Right ventricle myocardium superior (tissue), 1 donor: Measurements from ENCODE around the gene BRD7. TPM values are rescaled to one million over a fixed set of nuclear protein-coding genes. Genes with fewer than 3 reads are reported as not detected.

Source experiments
- ATAC-seq: fragments of 200-7000 bp; cut with Tn5 transposase; one replicate; pipeline ENCODE4 v1.9.1; 2020; ENCODE audit warnings: mild to moderate bottlenecking; ENCODE audit not compliant: poor library complexity
- DNase-seq: peaks from one replicate; pipeline ENCODE4 v3.0.0-alpha.2; 2020
- intact Hi-C: fragments of 100-400 bp; cut with DNase I; formaldehyde crosslinking; loops from one replicate; pipeline ENCODE4 v1.11.2; 2022
- total RNA-seq: library from RNA; stranded (reverse); fragmentation: NEBNext Ultra II Directional; extraction: Animal tissue kit (Norgen Biotek cat#: 25700); gene quantifications from one replicate; pipeline ENCODE4 v1.2.1, GENCODE V29; 2021
- donor health status: DM: no; HTN: yes; CAD: no; lungs with severe emphysema.

BRD7 gene
- total RNA-seq, 1 donor from 2014 or later = 39.1 TPM

DNA sequence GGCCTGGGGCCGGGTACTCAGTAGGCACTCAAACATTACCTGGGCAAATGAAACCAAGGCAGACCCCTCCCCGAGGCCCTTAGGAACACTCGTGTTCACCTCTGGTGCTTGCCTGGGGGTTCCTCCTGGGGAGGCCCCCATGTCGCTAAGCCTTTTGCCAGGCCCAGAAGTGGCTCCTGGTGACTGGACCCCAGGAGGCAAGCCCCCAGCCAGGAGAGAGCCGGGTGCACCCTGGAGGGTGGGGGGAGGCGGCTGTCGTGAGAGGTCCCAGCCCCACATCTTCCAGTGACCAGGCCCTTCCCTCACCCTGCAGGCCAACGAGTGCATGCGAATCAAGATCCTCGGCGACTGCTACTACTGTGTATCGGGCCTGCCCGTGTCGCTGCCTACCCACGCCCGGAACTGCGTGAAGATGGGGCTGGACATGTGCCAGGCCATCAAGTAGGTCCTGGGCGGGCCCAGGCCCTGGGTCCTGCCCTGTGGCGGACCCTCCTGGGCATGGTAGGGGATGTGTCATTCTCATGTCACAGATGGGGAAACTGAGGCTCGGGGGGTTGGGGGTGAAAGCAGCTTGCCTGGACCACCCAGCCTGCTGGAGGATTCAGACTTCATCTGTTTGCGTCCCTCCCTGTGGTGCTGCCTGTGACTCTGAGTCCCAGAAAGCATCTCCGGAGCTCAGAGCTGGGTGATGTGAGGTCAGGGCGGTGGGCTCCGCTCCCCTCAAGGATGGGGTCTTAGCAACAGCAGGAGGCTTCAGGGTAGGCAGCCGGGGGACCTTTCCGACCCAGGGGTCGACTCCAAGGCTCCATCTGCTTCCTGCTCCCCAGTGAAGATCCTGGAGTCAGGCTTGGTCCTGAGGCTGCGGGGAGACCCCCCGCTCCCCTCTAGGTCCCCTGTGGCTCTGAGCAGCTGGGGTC, 69.9 kb downstream of the BRD7 start:
- DNase-seq = peak; percentile 22
- intact Hi-C loops = no loop called here
- no peak for ATAC-seq

DNA sequence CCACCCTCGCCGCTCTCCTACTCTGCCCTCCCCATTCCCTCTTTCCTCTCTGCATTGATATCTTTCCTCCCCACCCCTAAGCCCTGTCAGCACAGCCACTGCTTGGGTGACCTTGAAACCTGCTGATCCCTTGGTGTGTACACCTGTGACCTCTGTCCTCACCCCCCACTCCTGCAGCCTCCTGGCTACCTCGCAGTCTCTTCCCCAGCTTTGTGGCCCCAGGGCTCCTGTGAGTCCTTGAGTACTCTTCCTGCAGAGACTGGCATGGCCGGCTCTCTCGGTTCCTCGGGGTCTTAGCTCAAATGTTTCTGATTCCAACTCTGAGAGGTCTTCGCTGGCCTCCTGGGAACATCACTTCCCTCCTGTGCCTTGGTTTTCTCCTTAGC, 70.7 kb downstream of the BRD7 start:
- ATAC-seq (peak; percentile 5), DNase-seq (peak; percentile 35)
- intact Hi-C loops = no loop called here

DNA sequence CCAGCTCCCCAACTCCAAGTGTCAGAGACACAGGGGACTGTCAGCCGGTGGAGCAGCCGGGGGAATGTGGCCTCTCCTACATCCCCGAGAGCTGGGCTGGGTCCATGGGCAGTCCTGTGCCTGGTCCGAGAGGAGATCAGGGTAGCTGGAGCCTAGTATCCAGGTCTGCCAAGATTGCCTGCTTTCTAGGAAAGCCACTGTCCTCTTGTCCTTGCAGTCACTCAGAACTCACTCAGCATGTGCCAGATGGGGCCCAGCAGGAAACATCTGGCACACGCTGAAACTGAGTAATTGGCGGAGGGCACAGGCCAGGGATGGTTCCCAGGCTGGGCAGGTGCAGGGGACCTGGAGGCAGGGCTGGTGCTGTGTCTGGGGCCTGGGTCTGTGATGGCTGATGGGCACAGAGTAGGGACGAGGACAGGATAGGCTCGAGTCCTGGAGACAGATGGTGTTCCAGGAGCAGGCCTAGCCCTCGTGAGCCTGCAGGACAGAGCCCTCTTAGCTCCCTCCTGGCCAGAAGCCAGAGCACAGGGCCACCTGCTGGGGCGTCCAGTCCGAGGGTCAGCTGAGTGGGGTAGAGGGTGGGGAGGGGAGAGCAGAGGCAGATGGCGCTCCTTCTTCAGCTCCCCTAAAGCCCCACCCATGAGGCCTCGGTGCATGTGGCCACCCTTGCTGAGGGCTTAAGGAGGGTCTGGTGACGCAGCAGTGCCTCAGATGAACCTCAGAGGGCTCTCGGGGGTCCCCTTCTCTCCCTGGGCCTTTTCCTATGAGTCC, 71.3 kb downstream of the BRD7 start:
- DNase-seq (peak; percentile 39), ATAC-seq (peak; percentile 80)
- intact Hi-C loops = no loop called here

DNA sequence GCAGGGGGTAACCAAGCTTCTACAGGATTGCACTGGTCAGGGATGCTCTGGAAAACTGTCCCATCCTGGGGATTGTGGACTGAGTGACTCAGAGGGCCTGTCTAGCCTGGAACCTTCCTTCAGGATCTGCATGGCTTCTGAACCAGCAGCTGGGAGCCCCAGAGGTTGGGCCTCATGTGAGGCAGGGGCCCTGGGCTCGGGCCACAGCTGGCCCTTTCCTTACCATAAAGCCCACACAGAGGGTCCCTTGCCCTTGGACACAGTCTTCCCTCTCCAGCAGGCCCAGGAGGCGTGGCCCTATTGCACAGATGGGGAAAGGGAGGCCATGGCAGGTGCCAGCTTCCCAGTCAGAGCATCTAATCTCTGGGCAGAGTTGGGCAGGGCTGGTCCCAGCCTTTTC, 72.0 kb downstream of the BRD7 start:
- intact Hi-C loops = no loop called here
- ATAC-seq = no peak
- peak; percentile 34 for DNase-seq

DNA sequence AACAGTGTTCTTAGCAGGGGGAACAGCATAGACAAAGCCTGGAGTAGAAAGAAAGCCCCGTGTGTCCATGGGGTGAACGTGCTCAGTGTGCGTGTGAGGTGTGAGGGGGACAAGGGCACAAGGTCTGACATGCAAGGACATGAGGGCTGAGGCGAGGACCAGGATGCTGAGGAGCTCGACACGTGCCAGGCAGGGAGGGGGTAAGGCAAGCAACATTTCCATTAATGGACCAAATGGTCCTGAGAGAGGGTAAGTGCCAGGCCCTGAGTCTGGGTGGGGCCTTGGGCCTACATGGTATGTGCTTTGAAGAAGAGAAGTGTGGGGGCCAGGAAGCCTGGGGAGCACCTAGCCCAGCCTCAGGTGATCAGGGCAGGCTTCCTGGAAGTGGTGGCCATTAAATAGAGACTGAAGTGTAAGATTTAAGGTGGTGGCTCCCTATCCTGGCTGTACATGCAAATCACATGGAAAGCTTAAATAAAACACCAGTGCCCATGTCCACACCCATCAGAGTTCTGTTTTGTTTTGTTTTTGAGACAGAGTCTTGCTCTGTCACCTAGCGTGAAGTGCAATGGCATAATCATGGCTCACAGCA, 73.2 kb downstream of the BRD7 start:
- intact Hi-C loops = no loop called here
- peak; percentile 17 for DNase-seq
- no peak for ATAC-seq

DNA sequence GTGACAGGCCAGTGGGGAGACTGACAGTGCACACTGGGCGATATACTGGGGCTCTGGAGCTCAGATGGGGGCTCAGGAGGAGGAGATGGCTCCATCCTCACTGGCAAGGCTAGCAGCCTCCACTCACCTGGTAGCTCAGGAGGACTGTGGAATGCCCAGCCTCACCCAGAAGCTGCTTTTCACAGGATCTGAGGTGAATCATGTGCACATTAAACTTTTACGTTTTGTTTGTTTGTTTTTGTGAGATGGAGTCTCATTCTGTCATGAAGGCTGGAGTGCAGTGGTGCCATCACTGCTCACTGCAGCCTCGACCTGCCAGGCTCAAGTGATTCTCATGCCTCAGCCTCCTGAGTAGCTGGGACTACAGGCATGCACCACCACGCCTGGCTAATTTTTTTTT, 73.8 kb downstream of the BRD7 start:
- DNase-seq (peak; percentile 2), ATAC-seq (no peak)
- intact Hi-C loops = no loop called here

DNA sequence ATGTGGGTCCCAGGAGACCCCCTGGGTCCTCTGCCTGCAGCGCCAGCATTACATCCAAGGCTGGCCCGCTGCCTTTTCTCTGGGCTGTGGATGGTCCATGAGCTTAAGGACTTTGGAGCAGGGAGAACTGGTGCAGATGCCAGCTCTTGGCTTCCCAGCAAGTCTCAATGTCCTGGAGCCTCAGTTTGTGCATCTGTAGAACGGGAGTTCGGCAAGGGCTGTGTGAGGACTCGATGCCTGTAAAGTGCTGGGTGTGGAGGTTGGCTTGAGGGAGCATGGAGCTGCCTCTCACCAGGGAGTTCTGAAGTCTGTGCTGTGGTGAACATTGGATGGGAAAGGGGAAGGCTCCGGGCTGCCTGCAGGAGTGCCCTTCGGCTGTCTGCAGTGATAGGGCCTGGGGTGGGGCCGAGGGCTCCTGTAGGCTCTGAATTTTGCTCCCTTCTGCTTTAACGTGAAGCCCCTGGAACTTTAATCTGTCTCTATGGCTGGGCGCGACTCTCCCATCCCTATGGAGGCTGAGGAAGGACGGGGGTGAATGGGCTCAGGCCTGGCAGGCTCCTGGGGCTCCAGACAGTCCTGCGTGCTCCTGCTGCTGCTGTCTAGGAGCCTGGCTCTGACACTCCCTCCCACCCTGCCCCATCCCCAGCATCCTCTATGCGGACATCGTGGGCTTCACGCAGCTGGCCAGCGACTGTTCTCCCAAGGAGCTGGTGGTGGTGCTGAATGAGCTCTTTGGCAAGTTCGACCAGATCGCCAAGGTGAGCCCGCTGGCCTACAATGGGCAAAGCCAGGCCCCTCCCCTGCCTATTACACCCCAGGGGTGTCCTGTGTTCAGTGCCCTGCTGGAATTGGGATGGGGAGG, 74.6 kb downstream of the BRD7 start:
- ATAC-seq = no peak
- intact Hi-C loops = no loop called here
- peak; percentile 24 for DNase-seq

DNA sequence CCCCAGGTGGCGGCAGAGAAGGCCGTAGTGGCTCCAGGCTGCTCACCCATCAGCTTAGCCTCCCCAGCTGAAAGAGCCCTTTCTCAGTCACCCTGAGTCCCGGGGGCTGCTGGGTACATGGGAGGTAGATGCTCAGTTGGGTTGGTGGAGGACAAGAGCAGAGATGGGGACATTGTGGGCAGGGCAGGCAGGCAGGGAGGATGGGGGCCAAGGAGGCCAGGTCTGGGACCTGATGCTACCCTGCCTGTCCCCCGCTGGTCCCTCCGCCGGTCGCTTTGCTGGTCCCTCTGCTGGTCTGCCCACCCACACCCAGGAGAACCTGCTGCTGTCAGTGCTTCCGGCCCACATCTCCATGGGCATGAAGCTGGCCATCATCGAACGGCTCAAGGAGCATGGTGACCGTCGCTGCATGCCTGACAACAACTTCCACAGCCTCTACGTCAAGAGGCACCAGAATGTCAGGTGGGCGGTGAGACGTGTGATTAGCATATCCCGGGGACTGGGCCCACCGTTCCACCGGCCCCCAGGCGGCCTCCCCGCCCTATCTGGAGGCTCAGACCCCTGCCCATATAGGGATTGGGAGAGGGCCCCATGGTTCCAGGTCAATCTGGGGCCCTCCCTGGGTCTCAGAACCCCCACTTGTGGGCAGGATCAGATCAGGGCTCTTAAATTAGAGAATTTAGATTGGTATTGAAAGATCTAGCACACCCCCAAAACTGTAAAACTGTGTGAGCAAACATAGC, 75.6 kb downstream of the BRD7 start:
- no peak for DNase-seq
- no peak for ATAC-seq
- intact Hi-C loops = no loop called here

DNA sequence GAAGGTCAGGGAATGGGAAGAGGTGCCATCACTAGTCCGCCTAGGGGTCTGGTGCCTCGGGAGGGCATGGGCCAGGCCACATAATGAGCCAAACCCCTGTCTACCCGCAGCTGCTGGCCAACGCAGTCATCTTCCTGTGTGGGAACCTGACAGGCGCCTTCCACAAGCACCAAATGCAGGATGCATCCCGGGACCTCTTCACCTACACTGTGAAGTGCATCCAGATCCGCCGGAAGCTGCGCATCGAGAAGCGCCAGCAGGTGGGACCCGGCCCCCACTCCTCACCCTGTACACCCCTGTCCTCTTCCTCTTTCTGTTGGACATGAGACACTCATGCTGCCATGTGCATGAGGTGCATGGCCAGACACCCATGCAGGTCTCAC, 76.2 kb downstream of the BRD7 start:
- ATAC-seq (no peak), DNase-seq (no peak)
- intact Hi-C loops = no loop called here

DNA sequence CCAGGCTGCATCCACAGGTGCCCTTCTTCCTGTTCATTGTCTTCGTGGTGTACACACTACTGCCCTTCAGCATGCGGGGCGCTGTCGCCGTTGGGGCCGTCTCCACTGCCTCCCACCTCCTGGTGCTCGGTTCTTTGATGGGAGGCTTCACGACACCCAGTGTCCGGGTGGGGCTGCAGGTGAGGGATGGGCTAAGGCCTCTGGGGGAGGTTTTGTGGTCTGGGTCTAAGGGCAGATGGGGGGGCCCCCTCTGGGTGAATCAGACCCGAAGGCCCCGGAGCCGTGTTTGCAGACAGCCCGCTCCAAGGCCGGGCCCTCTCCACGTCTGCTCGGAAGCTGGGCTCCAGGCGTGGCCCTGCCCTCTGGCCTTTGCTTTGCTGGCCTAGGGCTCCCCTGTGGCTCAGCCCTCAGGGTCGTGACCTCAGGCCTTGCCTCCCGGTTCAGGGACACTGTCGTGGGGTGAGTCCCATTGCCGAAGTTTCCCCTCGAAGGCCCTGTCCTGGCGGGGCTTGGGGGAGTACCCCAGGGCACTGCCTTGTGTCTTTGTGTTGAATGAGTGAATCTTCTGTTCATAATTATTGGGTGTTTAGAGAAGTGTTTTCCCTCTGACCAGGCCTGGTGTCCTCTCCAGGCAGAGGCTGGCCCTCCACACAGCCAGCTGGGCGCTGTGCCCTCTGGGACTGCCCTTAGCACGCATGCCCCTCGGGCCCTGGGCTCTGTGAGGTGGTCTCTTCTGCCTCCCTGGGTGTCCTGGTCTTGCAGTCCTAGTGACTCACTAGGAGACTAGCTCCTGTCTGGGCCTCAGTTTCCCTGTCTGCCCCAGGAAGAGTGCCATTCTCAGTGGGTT, 76.8 kb downstream of the BRD7 start:
- no peak for DNase-seq
- intact Hi-C loops = no loop called here
- ATAC-seq = no peak

DNA sequence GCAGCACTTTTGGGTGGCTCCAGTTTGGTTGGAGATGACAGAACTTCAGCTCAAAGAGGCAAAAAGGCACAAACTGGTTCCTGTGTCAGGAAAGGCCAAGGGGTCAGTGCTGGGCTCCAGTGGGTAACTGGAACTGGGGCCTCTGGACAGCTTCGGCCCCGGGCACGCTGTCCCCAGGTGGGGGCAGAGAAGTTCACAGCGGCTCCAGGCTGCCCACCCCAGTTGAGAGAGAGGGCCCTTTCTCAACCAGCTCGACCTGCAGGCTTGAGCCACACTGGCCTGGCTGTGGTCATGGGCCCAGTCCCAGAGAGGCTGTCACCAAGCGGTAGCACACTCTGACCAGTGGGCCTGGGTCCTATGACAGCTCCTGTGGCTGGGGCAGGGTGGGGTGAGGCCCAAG, 77.9 kb downstream of the BRD7 start:
- DNase-seq (no peak), ATAC-seq (no peak)
- intact Hi-C loops = no loop called here

DNA sequence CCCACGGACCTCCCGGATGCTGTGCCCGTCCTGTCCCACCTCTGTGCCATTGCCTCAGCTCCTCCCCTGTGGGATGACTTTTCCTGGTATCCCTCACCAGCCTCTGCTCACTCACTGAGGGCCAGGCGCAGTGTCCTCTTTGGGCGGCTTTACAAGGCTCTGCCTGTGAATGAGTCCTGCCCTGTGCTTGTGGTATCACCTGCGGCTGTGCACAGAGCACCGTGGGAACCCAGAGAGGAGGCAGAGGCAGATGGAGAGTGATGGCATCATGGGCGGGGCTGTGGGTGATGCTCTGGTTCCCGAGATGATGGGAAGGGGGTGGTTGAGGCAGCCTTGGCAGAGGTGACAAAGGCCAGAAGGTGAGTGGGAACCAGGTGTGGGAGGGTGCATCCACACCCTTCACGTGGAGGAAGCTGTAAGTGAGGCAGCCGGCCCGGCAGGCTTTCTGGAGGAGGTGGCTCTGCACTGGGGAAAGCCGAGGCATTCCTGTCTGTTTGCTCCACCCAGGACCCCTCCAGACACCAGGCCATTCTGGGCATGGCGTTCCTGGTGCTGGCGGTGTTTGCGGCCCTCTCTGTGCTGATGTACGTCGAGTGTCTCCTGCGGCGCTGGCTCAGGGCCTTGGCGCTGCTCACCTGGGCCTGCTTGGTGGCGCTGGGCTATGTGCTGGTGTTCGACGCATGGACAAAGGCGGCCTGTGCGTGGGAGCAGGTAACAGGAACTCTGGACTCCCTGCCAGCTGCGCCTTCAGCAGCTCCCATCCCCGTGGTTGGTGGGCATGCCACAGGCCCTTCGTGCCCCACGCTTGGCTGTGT, 78.6 kb downstream of the BRD7 start:
- ATAC-seq (no peak), DNase-seq (no peak)
- intact Hi-C loops = no loop called here

DNA sequence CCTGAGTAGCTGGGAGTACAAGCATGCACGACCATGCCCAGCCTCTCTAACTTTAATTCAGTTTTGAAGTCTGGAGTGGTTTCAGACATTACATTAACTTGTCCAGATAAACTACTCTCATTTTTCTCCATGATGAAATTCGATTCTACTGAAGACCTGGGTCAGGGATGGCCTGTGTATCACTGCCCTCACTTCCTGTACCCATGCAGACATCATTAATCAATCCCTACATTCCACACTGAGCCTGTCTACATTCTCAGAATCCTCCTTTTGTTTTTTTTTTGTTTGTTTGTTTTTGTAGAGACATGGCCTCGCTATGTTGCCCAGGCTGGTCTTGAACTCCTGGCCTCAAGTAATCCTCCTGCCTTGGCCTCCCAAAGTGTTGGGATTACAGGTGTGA, 79.9 kb downstream of the BRD7 start:
- intact Hi-C loops = no loop called here
- DNase-seq (no peak), ATAC-seq (no peak)

DNA sequence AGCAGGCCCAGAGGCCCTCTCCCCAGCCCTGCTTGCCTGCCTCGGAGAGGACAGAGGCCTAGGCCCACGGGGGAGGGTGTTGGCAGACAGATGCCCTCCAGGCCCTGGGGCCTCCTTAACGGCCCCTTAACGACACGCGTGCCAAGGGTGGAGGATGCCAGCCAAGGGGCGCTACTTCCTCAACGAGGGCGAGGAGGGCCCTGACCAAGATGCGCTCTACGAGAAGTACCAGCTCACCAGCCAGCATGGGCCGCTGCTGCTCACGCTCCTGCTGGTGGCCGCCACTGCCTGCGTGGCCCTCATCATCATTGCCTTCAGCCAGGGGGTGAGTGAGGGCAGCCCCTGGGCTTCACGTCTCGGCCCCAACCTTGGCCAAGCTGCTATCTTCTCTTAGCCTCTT, 80.8 kb downstream of the BRD7 start:
- ATAC-seq (no peak), DNase-seq (no peak)
- intact Hi-C loops = no loop called here

DNA sequence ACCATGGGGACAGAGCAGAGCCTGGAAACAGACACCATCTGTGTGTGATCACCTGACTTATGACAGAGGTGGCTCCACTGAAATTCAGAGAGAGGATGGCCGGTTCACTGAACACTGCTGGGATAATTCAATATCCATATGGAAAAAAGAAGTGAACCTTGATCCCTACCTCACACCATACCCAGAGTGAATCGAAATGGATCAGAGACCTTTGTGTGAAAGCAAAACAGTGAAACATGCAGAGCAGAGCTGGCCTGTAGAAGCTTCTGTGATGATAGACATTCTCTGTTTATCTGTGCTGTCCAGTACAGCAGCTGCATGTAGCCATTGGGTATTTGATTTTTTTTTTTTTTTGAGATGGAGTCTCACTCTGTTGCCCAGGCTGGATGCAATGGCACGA, 82.1 kb downstream of the BRD7 start:
- intact Hi-C loops = no loop called here
- ATAC-seq = no peak

DNA sequence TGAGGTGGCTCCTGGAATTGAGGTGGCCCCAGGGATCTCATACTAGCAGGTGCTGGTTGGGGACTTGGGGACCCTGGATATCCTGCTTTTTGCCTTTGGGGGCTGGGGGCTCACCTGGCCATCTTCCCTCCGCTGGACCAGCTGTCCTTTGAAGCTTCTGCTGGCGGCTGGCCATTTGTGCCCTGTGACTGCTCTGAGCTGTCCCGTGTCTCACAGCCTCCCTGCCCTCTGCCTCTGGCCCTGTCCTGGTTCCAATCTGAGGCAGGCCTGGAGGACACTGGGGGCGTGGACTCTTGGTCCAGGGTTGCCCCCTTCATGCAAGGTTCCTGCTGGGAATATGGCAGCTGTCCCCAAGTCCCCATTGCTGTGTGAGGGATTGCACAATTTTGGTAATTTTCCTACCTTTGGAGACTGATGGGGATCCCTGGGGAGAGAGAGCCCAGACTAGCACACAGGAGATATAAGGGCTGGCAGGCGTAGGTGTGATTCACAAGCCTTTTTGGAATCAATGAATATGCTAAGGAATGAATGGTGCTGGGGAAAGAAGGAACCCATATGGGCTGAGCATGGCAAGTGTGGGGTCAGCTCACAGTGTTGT, 83.3 kb downstream of the BRD7 start:
- intact Hi-C loops = no loop called here
- DNase-seq (no peak), ATAC-seq (no peak)

More for the DNA sequence above, 82.1 kb downstream of the BRD7 start:
- no peak for DNase-seq
